GM18499 (cell line): Measurements from ENCODE around the gene GLI3.
A peak's percentile ranks its signal among the peaks of the same experiment; 100 is the strongest.

Source experiments
- ATAC-seq: cut with Tn5 transposase; IDR thresholded peaks from one replicate; pipeline ENCODE4 v1.9.1; 2021; ENCODE audit warnings: moderate number of reproducible peaks; ENCODE audit not compliant: insufficient read depth, unreplicated experiment

Gene GLI3

DNA sequence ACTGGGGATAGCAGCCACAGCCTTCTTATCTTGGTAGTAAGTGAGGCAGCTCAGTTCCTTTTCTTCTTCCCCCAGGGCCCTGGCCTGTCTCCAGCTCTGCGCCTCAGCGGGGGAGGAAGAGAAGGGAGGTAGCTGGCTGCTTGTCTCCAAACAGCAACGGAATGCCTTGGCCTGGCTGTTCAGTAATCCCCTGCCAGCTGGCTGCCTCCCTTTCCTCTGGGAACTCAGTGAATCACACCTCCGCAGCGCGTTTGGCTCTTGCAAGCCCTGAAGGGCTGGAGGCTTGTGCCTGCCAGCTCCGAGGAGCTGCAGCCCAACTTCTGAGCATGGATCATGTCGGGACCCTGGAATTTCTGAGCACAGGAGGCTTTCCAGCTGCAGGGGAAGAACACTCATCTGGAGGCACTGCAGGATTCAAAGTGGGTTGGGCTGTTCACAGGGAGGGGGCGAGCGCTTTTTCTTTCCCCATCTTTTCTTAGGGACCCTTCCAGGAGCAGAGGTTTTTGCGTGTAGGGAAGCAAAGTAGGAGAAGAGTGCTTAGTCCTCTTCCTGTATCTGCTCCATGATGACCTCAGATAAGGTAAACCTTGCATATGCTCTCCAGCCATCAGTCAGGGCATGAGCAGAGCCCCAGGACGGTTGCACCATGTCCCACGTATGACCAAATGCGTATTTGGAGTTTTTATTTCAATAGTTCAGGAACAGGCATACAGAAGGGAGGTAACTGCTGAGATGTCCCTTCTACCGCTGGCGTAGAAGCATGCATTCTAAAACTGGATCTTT, 280.9 kb downstream of the GLI3 start:
- ATAC-seq: no peak

- ATAC-seq: no peak
These were observed 281.6 kb downstream of the GLI3 start for GRCh38 chr7:41955451-41955850.

- no peak for ATAC-seq
These were observed 282.0 kb downstream of the GLI3 start for GRCh38 chr7:41954976-41955375.

GRCh38 chr7:41948503-41948902, 288.5 kb downstream of the GLI3 start:
- no peak for ATAC-seq

DNA sequence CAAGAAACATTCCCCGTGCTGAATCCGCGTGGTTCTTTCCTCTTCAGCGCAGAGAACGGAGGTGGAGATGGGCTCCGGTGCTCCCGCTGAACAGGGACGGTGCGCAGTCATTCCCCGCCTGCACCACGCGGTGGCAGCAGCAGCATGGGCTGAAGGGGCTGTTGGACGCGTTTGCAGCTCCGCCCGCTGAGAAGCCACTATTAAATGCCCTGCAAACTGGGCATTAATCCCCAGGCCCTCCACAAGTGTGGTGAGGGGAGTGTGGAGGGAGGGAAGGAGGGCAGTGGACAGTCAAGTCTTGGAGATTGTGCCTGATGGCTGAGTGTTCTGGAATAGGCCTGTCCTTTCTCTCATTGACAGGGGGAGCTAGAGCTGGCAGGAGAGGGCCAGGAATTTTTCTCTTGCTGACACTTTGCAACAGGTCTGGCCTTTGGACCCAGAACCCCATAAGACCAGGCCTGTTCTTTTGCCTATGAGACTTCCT, 293.9 kb downstream of the GLI3 start:
- peak; percentile 67 for ATAC-seq

GRCh38 chr7:41942468-41943093, 294.4 kb downstream of the GLI3 start:
- peak; percentile 8 for ATAC-seq

DNA sequence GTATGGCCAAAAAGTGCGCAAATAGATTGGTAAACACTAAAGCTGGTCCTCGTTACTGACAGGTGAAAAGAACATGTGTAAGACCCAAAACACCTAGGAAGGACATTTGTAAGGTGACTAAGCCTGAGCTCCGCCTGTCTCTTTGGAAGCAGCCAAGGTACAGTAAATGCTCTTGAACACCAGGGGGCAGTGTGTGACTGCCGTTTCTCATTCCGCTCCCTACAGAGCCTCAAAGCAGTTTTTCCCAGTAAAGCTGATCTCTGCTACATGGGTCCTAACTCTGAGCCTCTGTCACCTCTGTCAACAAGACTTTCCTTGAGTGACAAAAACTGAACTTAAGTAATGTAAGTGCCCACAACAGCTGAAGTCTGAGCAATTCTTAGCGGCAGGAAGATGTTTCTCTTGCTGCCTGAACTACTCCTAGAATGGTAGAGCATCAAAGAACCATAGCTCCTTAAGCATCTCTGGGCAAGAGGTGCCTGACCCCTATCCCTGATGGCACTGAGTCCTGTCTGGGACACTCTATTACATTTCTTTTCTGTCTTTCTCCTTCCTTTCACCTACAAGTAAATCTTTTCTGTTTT, 296.2 kb downstream of the GLI3 start:
- peak; percentile 86 for ATAC-seq

DNA sequence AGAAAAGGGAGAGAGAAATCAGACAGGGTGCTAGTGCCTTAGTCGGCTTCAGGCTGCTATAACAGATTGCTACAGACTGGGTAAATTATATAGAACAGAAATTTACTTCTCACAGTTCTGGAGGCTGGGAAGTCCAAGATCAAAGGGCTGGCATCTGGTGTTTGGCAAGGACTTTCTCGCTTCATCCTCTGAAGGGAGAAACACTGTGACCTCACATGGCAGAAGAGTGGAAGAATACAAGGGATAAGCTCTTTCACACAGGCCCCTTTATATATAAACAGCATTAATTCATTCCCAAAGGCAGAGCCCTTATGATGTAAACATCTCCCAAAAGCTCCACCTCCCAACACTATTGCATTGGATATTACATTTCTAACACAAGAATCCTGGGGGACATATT, 298.6 kb downstream of the GLI3 start:
- no peak for ATAC-seq

DNA sequence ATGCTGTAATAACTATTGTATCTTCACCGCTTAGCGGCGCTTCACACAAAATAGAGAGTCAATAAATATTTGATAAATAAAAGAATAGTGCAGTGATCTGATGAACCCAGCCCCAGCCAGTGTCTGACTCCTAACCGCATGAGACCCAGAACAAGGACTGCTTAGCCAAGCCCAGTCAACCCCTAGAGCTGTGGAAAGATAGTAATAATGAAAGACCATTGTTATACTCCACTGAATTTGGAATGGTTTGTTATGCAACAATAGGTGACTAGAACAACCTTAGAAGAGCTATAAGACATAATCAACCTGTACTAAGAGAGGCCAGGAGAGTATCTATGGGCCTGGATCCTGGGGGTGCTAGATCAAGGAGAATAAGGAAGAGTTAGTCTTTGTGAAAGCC, 303.6 kb downstream of the GLI3 start:
- no peak for ATAC-seq

DNA sequence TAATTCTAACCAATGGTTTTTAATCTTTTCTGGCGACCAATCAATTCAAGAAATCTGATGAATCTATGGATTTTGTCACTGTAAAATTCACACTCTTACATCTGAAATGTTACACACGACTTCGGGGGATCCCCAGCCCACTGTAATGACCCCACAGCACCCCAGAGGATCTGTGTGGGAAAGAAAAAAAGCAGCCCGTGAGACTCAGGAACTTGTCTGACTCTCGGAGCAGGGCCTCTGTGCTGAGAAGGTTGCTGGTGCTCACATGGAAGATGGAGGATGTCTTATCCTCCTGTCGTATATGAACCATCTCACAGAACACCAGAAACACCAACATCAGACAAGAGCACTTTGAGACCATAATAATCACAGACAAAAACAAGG, 305.8 kb downstream of the GLI3 start:
- ATAC-seq: no peak

- no peak for ATAC-seq
These were observed 306.3 kb downstream of the GLI3 start for GRCh38 chr7:41930538-41931262.

DNA sequence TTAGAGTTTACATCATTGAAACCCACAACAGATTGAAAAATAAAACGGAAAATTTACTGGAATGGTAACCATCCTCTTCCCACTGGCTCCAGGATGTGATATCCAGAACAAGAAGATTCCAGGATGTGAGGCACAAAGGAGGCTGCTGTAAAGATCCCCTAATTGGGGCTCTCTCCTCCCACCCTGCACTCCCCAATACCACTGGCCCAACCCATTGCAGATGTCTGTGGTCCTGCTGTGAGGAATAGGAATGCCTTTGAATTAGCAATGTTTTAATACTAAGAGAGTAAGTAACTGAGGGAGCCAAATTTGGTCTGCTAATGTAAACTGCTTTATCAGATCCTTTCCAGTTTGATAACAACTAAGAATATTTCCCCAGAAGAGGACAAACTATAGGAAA, 308.2 kb downstream of the GLI3 start:
- no peak for ATAC-seq

DNA sequence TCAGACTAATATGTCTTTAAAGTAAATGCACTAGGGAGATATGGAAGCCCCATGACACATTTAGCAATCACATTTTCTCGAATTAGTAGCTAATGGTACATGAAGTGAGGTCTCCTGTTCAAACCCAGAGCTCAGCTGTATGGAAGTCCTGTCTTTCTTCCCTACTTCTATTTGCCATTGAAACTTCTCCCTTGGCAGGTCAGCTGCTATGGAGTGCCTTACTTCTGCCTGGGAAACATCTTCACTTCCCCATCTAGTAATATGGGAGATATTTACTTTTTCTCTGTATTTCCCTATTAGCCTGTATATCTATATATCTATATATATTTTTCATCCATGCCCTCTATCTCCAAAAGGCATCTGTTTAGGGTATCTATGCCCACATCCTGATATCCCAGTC, 308.8 kb downstream of the GLI3 start:
- ATAC-seq: no peak

- no peak for ATAC-seq
These were observed 309.6 kb downstream of the GLI3 start for GRCh38 chr7:41927380-41927779.

- no peak for ATAC-seq
These were observed 311.1 kb downstream of the GLI3 start for GRCh38 chr7:41925946-41926345.

GRCh38 chr7:41924796-41925195, 312.2 kb downstream of the GLI3 start:
- ATAC-seq: no peak

- ATAC-seq: no peak
These were observed 314.6 kb downstream of the GLI3 start for GRCh38 chr7:41922373-41922772.

- ATAC-seq: no peak
These were observed 315.5 kb downstream of the GLI3 start for GRCh38 chr7:41921453-41921981.

DNA sequence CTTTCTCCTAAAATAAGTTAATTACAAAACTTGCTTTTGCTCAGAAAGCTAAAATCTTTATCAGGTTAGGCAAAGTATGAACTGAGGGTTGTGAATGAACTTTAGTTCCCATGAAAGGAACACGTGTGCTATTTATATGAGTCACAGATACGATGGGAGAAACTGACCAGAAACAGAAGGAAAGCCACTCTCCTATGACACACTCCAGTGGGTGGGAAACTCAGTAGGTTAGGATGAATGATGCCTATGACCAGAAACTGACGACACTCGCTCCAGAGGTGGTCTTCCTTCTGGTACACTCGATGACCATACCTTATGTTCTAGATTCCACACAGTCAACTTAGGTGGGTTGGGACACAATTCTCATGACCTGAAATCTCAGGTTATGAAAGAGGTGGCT, 318.4 kb downstream of the GLI3 start:
- no peak for ATAC-seq

- ATAC-seq: no peak
These were observed 320.5 kb downstream of the GLI3 start for GRCh38 chr7:41916450-41916927.

GRCh38 chr7:41915871-41916270, 321.1 kb downstream of the GLI3 start:
- ATAC-seq: no peak
